Measurements from ENCODE around the gene ACTN1. TPM values are rescaled to one million over a fixed set of nuclear protein-coding genes. Genes with fewer than 3 reads are reported as not detected.

ACTN1 gene
- total and polyA plus RNA-seq, 2 of the 8 experiments (the other 6 are each of a cell fraction or from before 2014, with no cell fraction given): 236 to 262 TPM

DNA sequence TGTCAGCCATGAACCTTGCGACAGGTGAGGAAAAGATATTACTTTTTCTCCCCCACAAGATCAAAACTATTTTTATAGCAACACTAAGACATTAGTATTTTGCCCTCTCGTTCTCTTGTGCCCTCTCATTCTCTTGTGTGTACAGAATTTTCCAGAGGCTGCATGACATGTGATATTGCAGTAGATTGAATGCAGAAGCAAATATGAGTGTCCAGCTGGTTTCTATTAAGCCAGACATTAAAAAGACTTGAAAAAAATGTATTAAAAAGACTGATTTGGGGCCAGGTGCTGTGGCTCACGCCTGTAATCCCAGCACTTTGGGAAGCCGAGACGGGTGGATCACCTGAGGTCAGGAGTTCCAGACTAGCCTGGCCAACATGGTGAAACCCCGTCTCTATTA, 122.5 kb downstream of the ACTN1 start:
- no peaks in the 10 kb centered on the region for H3K27me3 ChIP-seq (replicated peaks in 1 of 4; ENCODE audit: control insufficient read depth in 3 of 4, extremely low read depth in 1 of 4, insufficient read depth in 3 of 4, low read length in 3 of 4)
- ChIA-PET CTCF (ENCODE audit: partially characterized antibody) (interaction anchor here (1.0 to 1.4 kb wide), 2 partner anchors 13 to 245 kb away, joined by 3 to 6 read pairs; no protein-coding TSS in a partner anchor), POLR2A (ENCODE audit: partially characterized antibody) (no interaction called here)
- no peak overlapping the region for H3K23ac ChIP-seq (ENCODE audit: insufficient read length)
- H4K5ac ChIP-seq (ENCODE audit: insufficient read length, low read depth, low read length): no peak overlapping the region
- no peaks in the 10 kb centered on the region for H3K79me2 ChIP-seq (ENCODE audit: control insufficient read depth in 1 of 2, insufficient read depth in 2 of 2, low read length in 2 of 2)
- no peak overlapping the region for H2BK5ac ChIP-seq (ENCODE audit: low read depth, low read length)
- H2BK20ac ChIP-seq (ENCODE audit: low read length): no peak overlapping the region
- no peaks in the 10 kb centered on the region for H3K36me3 ChIP-seq (ENCODE audit: control insufficient read depth in 2 of 4, insufficient read depth in 4 of 4, low read length in 3 of 4)
- no peak overlapping the region for H2BK120ac ChIP-seq (replicated peaks; ENCODE audit: low read depth, low read length)
- no peak overlapping the region for H3K18ac ChIP-seq (ENCODE audit: extremely low read depth, low read length)
- H4K20me1 ChIP-seq (replicated peaks in 1 of 2; ENCODE audit: control insufficient read depth in 1 of 2, insufficient read depth in 2 of 2, low read length in 2 of 2): no peaks in the 10 kb centered on the region
- H3K4me1 ChIP-seq (replicated peaks in 1 of 4; ENCODE audit: control insufficient read depth in 3 of 4, insufficient read depth in 4 of 4, low read length in 3 of 4): peaks cover 0 to 6% (median 0%) of the 10 kb centered on the region in 4 experiments; a peak in 1 of 7 replicates
- peaks cover 2% of the 10 kb centered on the region; the same call in 1 of the 2 replicates for H3K23me2 ChIP-seq (ENCODE audit: low read depth, low read length)
- no peak overlapping the region for H3K4me2 ChIP-seq (ENCODE audit: insufficient read depth in 1 of 2, low read depth in 2 of 2, low read length in 2 of 2)
- no peak overlapping the region for H3K4me3 ChIP-seq (ENCODE audit: extremely low read depth in 1 of 4, insufficient read depth in 2 of 4, low read depth in 3 of 4, low read length in 4 of 4)
- DNase-seq (ENCODE audit: low read depth in 1 of 2, low spot score in 2 of 2) (peak in 1 of 2 experiments; percentile 1), FAIRE-seq (no peak)
- H2AK5ac ChIP-seq (ENCODE audit: low read depth, low read length): no peak overlapping the region
- no peak overlapping the region for H2BK15ac ChIP-seq (ENCODE audit: low read length)
- H3K27ac ChIP-seq (ENCODE audit: low read depth, low read length): no peak overlapping the region
- no peak overlapping the region for H3K4ac ChIP-seq (replicated peaks; ENCODE audit: insufficient read length, low read depth, low read length)
- H4K91ac ChIP-seq (replicated peaks; ENCODE audit: insufficient read length, low read length): no peak overlapping the region
- H2BK12ac ChIP-seq (ENCODE audit: low read depth, low read length): no peak overlapping the region
- no peaks in the 10 kb centered on the region for H3K79me1 ChIP-seq (ENCODE audit: low read depth, low read length)
- H3K14ac ChIP-seq (ENCODE audit: insufficient read length): no peak overlapping the region
- WGBS, 2 experiments (ENCODE audit: extremely low coverage in 1 of 2, insufficient coverage in 1 of 2, insufficient read length in 1 of 2, insufficient replicate concordance in 2 of 2, low coverage in 1 of 2, low lambda C conversion rate in 2 of 2, missing lambda C conversion rate in 1 of 2): 91% methylated on average over 6 of the region's 6 CpGs; no CpG with 5 or more reads in 1 of the 2 experiments
- H3K9me3 ChIP-seq (ENCODE audit: insufficient read depth in 2 of 2, low read depth in 1 of 2, low read length in 1 of 2): no peaks in the 10 kb centered on the region
- no peak overlapping the region for H3K9ac ChIP-seq (replicated peaks in 1 of 4; ENCODE audit: extremely low read depth in 1 of 4, low read depth in 3 of 4, low read length in 3 of 4)
- TF ChIP-seq ATF2 (IDR thresholded peaks at IDR 0.05; ENCODE audit: low read length) (no peak), SIN3A (conservative IDR thresholded peaks at IDR 0.05 in 1 of 2, IDR thresholded peaks at IDR 0.05 in 1 of 2; ENCODE audit: low read depth in 1 of 2, low read length in 2 of 2) (no peak), JUND (IDR thresholded peaks at IDR 0.05; ENCODE audit: low read length) (no peak), GTF2F1 (IDR thresholded peaks at IDR 0.05; ENCODE audit: borderline replicate concordance, low read depth, low read length) (no peak), MAX (IDR thresholded peaks at IDR 0.05) (no peak)
- no peak overlapping the region for H2AFZ ChIP-seq (ENCODE audit: low read length)
- no peak overlapping the region for H4K8ac ChIP-seq (ENCODE audit: extremely low read depth, insufficient read depth, low read length)
- H3K56ac ChIP-seq (replicated peaks; ENCODE audit: insufficient read length, low read depth, low read length): no peak overlapping the region

Data from H1 (cell line).